ENCODE measurements around the gene DACT2. TPM values are rescaled to one million over a fixed set of nuclear protein-coding genes. Genes with fewer than 3 reads are reported as not detected.

The DACT2 gene
- polyA plus RNA-seq, 1 experiment, result not detected

GRCh38 chr6:168366473-168366872, 46.9 kb upstream of the DACT2 start:
- ChIA-PET CTCF (no interaction called here), POLR2A (no interaction called here)
- DNase-seq (ENCODE audit: low read depth, low spot score), result no peak
- no peak overlapping the region for H3K4me3 ChIP-seq (ENCODE audit: low read depth, low read length)
- H3K9me3 ChIP-seq (ENCODE audit: control insufficient read depth, insufficient read depth, low read length), result peaks cover 70% of the 10 kb centered on the region
- no peak overlapping the region for H3K27ac ChIP-seq (ENCODE audit: low read depth, low read length)
- no peaks in the 10 kb centered on the region for H3K27me3 ChIP-seq (ENCODE audit: control insufficient read depth, insufficient read depth, low read length)
- no peak for TF ChIP-seq CTCF (IDR thresholded peaks at IDR 0.05; ENCODE audit: low read depth, low read length)

- CTCF ChIA-PET, result no interaction called here
- POLR2A ChIA-PET, result no interaction called here
- Histone ChIP-seq H3K27ac (ENCODE audit: low read depth, low read length) (no peak overlapping the region), H3K9me3 (ENCODE audit: control insufficient read depth, insufficient read depth, low read length) (peaks cover 61% of the 10 kb centered on the region), H3K4me3 (ENCODE audit: low read depth, low read length) (no peak overlapping the region), H3K27me3 (ENCODE audit: control insufficient read depth, insufficient read depth, low read length) (no peaks in the 10 kb centered on the region)
- no peak for DNase-seq (ENCODE audit: low read depth, low spot score)
- no peak for TF ChIP-seq CTCF (IDR thresholded peaks at IDR 0.05; ENCODE audit: low read depth, low read length)
Measured at GRCh38 chr6:168365422-168366165, 46.0 kb upstream of the DACT2 start.

GRCh38 chr6:168364793-168365421, 45.3 kb upstream of the DACT2 start:
- Histone ChIP-seq H3K27me3 (ENCODE audit: control insufficient read depth, insufficient read depth, low read length) (no peaks in the 10 kb centered on the region), H3K27ac (ENCODE audit: low read depth, low read length) (no peak overlapping the region), H3K4me3 (ENCODE audit: low read depth, low read length) (no peak overlapping the region), H3K9me3 (ENCODE audit: control insufficient read depth, insufficient read depth, low read length) (peaks cover 54% of the 10 kb centered on the region)
- TF ChIP-seq CTCF (IDR thresholded peaks at IDR 0.05; ENCODE audit: low read depth, low read length), result no peak
- CTCF ChIA-PET, result no interaction called here
- DNase-seq (ENCODE audit: low read depth, low spot score), result no peak
- POLR2A ChIA-PET, result no interaction called here

- Histone ChIP-seq H3K9me3 (ENCODE audit: control insufficient read depth, insufficient read depth, low read length) (peaks cover 54% of the 10 kb centered on the region), H3K27me3 (ENCODE audit: control insufficient read depth, insufficient read depth, low read length) (no peaks in the 10 kb centered on the region), H3K4me3 (ENCODE audit: low read depth, low read length) (no peak overlapping the region), H3K27ac (ENCODE audit: low read depth, low read length) (no peak overlapping the region)
- no peak for TF ChIP-seq CTCF (IDR thresholded peaks at IDR 0.05; ENCODE audit: low read depth, low read length)
- no peak for DNase-seq (ENCODE audit: low read depth, low spot score)
- ChIA-PET CTCF (no interaction called here), POLR2A (no interaction called here)
Measured at GRCh38 chr6:168363811-168364792, 44.5 kb upstream of the DACT2 start.

Measured in AG04450 (cell line).